Peyer's patch (tissue), 4 donors: Measurements from ENCODE around the gene ATP2A2.

ENCODE experiments used
- CTCF ChIP-seq, 6 experiments: fragments of 450-650 bp in 4 of 6; fragments of 200-600 bp in 2 of 6; sonication (generic) in 1 of 6; IDR thresholded peaks; one replicate each; pipeline ENCODE4 v1.5.1; 2017 to 2019; ENCODE audit warnings: antibody characterized with exemption in 6 of 6, mild to moderate bottlenecking in 3 of 6, moderate library complexity in 1 of 6
- POLR2A ChIP-seq, 2 donors: fragments of 450-650 bp; IDR thresholded peaks; one replicate each; pipeline ENCODE4 v1.5.1; 2017; ENCODE audit warnings: antibody characterized with exemption in 2 of 2, mild to moderate bottlenecking in 2 of 2, moderate library complexity in 2 of 2

DNA sequence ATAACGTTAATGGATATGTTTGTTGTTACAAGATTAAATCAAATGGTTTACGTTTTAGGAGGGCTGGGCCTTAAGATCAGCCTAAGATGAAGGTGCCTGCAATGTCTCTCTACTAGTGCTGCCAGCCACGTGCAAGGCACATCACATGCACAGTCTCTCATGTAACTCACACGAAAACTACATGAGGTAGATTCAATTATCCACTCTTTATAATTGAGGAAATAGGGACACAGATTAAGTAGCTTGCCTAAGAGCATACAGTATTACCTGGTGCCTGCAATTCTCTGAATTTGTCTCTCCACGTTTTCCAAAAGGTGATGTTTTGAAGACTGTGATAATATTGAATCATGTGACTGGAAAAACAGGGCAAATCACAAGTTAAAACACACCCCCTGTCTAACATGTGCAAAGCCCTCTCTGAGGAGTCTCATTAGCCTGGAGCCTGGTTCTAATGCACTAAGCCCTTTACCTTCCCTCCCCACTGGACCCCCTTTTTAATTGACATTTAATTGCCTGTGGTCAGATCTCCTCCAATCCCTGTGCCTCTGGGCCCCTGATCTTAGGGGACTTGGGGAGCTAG, 14.6 kb upstream of the ATP2A2 start:
- no peak for TF ChIP-seq CTCF (IDR thresholded peaks at IDR 0.05)
- TF ChIP-seq POLR2A (IDR thresholded peaks at IDR 0.05) = no peak
